HG02610 (cell line): ENCODE data around the gene CLGN.

Experiments used
- ATAC-seq: cut with Tn5 transposase; IDR thresholded peaks from one replicate; pipeline ENCODE4 v1.9.1; 2021; ENCODE audit warnings: mild to moderate bottlenecking, moderate library complexity; ENCODE audit not compliant: unreplicated experiment

Gene CLGN

DNA sequence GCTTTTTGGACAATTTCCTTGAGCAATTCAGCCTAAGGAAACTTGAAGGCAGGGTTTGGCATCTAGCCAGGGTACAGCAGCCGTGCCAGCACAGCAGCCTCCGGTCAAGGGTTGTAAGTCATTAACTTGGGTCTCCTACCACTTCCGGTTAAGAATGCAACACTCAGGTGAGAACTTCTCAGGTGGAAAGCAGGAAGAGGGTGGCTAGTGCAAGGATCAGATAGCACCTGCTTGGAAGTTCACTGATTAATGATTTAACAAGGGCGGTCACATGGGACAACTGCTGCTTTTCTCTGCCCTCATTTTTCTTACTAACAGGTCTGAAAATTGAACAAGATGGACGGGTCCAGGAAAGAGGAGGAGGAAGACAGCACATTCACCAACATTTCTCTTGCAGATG, 84.1 kb downstream of the CLGN start:
- no peak for ATAC-seq

DNA sequence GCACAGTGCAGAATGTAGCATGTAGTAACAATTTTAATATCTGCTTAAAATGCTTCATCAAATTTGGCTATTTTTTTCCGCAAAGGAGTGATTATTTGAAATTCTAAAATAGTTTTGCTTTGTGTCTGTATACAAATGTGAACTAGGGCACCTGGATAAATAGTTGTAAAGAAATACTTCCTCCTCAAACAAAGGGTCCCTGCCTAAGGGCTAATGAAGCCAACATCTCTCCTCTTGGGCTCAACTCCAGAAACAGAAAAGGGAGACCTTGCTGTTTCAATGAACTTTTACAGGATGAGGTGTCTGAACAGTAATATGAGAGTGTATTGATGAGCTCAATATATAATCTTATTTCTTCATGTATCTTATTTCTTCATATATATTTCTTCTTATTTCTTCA, 84.8 kb downstream of the CLGN start:
- ATAC-seq, result no peak
